SK-N-SH treated with all-trans-retinoic acid at 6 μM for 48 hours (cell line): Measurements from ENCODE around the gene RFLNA.

ENCODE experiments used
- ATAC-seq: fragments of 200-7000 bp; cut with Tn5 transposase; 3 replicates; pipeline ENCODE4 v1.9.1; 2020; ENCODE audit warnings: mild to moderate bottlenecking, moderate library complexity
- ARNTL ChIP-seq: fragments of 450-650 bp; formaldehyde crosslinking; IDR thresholded peaks from 2 replicates; pipeline ENCODE4 v1.5.0; 2020; ENCODE audit warnings: low read depth, mild to moderate bottlenecking, moderate library complexity, borderline replicate concordance
- BACH2 ChIP-seq: fragments of 250-450 bp; sonication (Bioruptor Pico); IDR thresholded peaks from 2 replicates; pipeline ENCODE4 v1.9.0; 2021; ENCODE audit warnings: mild to moderate bottlenecking, borderline replicate concordance
- CSRNP3 ChIP-seq: fragments of 250-450 bp; sonication (Bioruptor Pico); IDR thresholded peaks from 2 replicates; pipeline ENCODE4 v1.5.1; 2021; ENCODE audit warnings: mild to moderate bottlenecking, moderate library complexity
- ESRRG ChIP-seq: fragments of 250-450 bp; sonication (Bioruptor Pico); IDR thresholded peaks from 2 replicates; pipeline ENCODE4 v1.6.1; 2021; ENCODE audit warnings: mild to moderate bottlenecking
- GLIS3 ChIP-seq: fragments of 250-450 bp; sonication (Bioruptor Pico); IDR thresholded peaks from 2 replicates; pipeline ENCODE4 v1.5.0; 2020; ENCODE audit warnings: mild to moderate bottlenecking, moderate library complexity
- ISL1 ChIP-seq: fragments of 250-450 bp; sonication (Bioruptor Pico); IDR thresholded peaks from 2 replicates; pipeline ENCODE4 v2.1.2; 2022; ENCODE audit warnings: mild to moderate bottlenecking, moderate library complexity
- OSR1 ChIP-seq: fragments of 250-450 bp; sonication (Bioruptor Pico); IDR thresholded peaks from 2 replicates; pipeline ENCODE4 v1.8.0; 2022; ENCODE audit warnings: moderate library complexity, mild to moderate bottlenecking, inconsistent platforms
- PATZ1 ChIP-seq: fragments of 250-450 bp; sonication (Bioruptor Pico); IDR thresholded peaks from 2 replicates; pipeline ENCODE4 v1.8.0; 2020; ENCODE audit warnings: mild to moderate bottlenecking, moderate library complexity, borderline replicate concordance
- PPARA ChIP-seq: fragments of 250-450 bp; sonication (Bioruptor Pico); IDR thresholded peaks from 2 replicates; pipeline ENCODE4 v1.5.0; 2020; ENCODE audit warnings: mild to moderate bottlenecking, borderline replicate concordance
- RARB ChIP-seq: fragments of 250-450 bp; sonication (Bioruptor Pico); IDR thresholded peaks from 2 replicates; pipeline ENCODE4 v1.8.0; 2021; ENCODE audit warnings: mild to moderate bottlenecking, moderate library complexity
- SNAI2 ChIP-seq: fragments of 250-450 bp; sonication (Bioruptor Pico); IDR thresholded peaks from 2 replicates; pipeline ENCODE4 v1.5.0; 2020; ENCODE audit warnings: mild to moderate bottlenecking, moderate library complexity
- TCF4 ChIP-seq: fragments of 250-450 bp; sonication (Bioruptor Pico); IDR thresholded peaks from 2 replicates; pipeline ENCODE4 v1.8.0; 2021; ENCODE audit warnings: mild to moderate bottlenecking, moderate library complexity, borderline replicate concordance
- TSHZ2 ChIP-seq: fragments of 250-450 bp; sonication (Bioruptor Pico); IDR thresholded peaks from 2 replicates; pipeline ENCODE4 v1.5.0; 2020; ENCODE audit warnings: mild to moderate bottlenecking, moderate library complexity
- ZC3H10 ChIP-seq: fragments of 250-450 bp; sonication (Bioruptor Pico); IDR thresholded peaks from 2 replicates; pipeline ENCODE4 v1.5.1; 2021; ENCODE audit warnings: mild to moderate bottlenecking, moderate library complexity
- ZFP3 ChIP-seq: fragments of 250-450 bp; sonication (Bioruptor Pico); IDR thresholded peaks from 2 replicates; pipeline ENCODE4 v1.5.0; 2020; ENCODE audit warnings: mild to moderate bottlenecking, moderate library complexity
- ZFP30 ChIP-seq: fragments of 450-650 bp; formaldehyde crosslinking; IDR thresholded peaks from 2 replicates; pipeline ENCODE4 v1.5.0; 2022; ENCODE audit warnings: mild to moderate bottlenecking, moderate library complexity
- ZNF565 ChIP-seq: fragments of 450-650 bp; formaldehyde crosslinking; conservative IDR thresholded peaks from 2 replicates; pipeline ENCODE4 v1.5.0; 2020; ENCODE audit warnings: low read depth, mild to moderate bottlenecking, moderate library complexity
- ZNF70 ChIP-seq: fragments of 450-650 bp; formaldehyde crosslinking; IDR thresholded peaks from 2 replicates; pipeline ENCODE4 v1.5.0; 2020; ENCODE audit warnings: mild to moderate bottlenecking, moderate library complexity
- ZNF8 ChIP-seq: fragments of 450-650 bp; formaldehyde crosslinking; IDR thresholded peaks from 2 replicates; pipeline ENCODE4 v1.5.0; 2020; ENCODE audit warnings: mild to moderate bottlenecking, moderate library complexity
- TF ChIP-seq, protein P1 (sequence below): fragments of 250-450 bp; sonication (Bioruptor Pico); IDR thresholded peaks from 2 replicates; pipeline ENCODE4 v1.5.1; 2020; ENCODE audit warnings: low read depth, mild to moderate bottlenecking, moderate library complexity
- TF ChIP-seq, protein P2 (sequence below): fragments of 250-450 bp; sonication (Bioruptor Pico); IDR thresholded peaks from 2 replicates; pipeline ENCODE4 v1.8.0; 2021; ENCODE audit warnings: low read depth, mild to moderate bottlenecking, moderate library complexity, borderline replicate concordance

Gene RFLNA

GRCh38 chr12:124251186-124251585, 43.7 kb upstream of the RFLNA start:
- no peak for ATAC-seq
- TF ChIP-seq ZFP30 (CRISPR knock-in tag): no peak
- TF ChIP-seq ZFP3: no peak
- no peak for TF ChIP-seq ZNF565
- no peak for TF ChIP-seq ZNF8 (CRISPR knock-in tag)
- no peak for TF ChIP-seq TCF4
- TF ChIP-seq RARB (CRISPR knock-in tag): no peak
- TF ChIP-seq ISL1: no peak
- TF ChIP-seq, protein P1, sequence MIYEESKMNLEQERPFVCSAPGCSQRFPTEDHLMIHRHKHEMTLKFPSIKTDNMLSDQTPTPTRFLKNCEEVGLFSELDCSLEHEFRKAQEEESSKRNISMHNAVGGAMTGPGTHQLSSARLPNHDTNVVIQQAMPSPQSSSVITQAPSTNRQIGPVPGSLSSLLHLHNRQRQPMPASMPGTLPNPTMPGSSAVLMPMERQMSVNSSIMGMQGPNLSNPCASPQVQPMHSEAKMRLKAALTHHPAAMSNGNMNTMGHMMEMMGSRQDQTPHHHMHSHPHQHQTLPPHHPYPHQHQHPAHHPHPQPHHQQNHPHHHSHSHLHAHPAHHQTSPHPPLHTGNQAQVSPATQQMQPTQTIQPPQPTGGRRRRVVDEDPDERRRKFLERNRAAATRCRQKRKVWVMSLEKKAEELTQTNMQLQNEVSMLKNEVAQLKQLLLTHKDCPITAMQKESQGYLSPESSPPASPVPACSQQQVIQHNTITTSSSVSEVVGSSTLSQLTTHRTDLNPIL (CRISPR knock-in tag): no peak
- no peak for TF ChIP-seq BACH2 (CRISPR knock-in tag)
- no peak for TF ChIP-seq OSR1
- no peak for TF ChIP-seq TSHZ2 (CRISPR knock-in tag)
- TF ChIP-seq ESRRG (CRISPR knock-in tag): no peak
- TF ChIP-seq ZC3H10 (CRISPR knock-in tag): no peak
- no peak for TF ChIP-seq ZNF70
- no peak for TF ChIP-seq CSRNP3 (CRISPR knock-in tag)
- TF ChIP-seq, protein P2, sequence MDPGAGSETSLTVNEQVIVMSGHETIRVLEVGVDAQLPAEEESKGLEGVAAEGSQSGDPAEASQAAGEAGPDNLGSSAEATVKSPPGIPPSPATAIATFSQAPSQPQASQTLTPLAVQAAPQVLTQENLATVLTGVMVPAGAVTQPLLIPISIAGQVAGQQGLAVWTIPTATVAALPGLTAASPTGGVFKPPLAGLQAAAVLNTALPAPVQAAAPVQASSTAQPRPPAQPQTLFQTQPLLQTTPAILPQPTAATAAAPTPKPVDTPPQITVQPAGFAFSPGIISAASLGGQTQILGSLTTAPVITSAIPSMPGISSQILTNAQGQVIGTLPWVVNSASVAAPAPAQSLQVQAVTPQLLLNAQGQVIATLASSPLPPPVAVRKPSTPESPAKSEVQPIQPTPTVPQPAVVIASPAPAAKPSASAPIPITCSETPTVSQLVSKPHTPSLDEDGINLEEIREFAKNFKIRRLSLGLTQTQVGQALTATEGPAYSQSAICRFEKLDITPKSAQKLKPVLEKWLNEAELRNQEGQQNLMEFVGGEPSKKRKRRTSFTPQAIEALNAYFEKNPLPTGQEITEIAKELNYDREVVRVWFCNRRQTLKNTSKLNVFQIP (CRISPR knock-in tag): no peak
- no peak for TF ChIP-seq PPARA (CRISPR knock-in tag)
- no peak for TF ChIP-seq GLIS3 (CRISPR knock-in tag)

- TF ChIP-seq TSHZ2 (CRISPR knock-in tag): no peak
- TF ChIP-seq TCF4: no peak
- ATAC-seq: no peak
These were observed 41.9 kb upstream of the RFLNA start for GRCh38 chr12:124252964-124253363.

GRCh38 chr12:124254126-124254525, 40.8 kb upstream of the RFLNA start:
- ATAC-seq: no peak
- no peak for TF ChIP-seq ZNF565
- TF ChIP-seq SNAI2 (CRISPR knock-in tag): no peak
- TF ChIP-seq RARB (CRISPR knock-in tag): no peak
- no peak for TF ChIP-seq TCF4
- TF ChIP-seq PPARA (CRISPR knock-in tag): no peak
- TF ChIP-seq ESRRG (CRISPR knock-in tag): no peak
- no peak for TF ChIP-seq ISL1
- TF ChIP-seq TSHZ2 (CRISPR knock-in tag): no peak
- no peak for TF ChIP-seq ARNTL
- no peak for TF ChIP-seq PATZ1
- no peak for TF ChIP-seq GLIS3 (CRISPR knock-in tag)
- TF ChIP-seq, all 23 proteins: peak for 0
